Stimulated activated memory B cell treated with anti-CD40 and anti-IgM and Interleukin-4, amounts not matched to agents 10 μg/mL and 1 μg/mL and 100 μg/mL, for 72 hours (primary cell): Measurements from ENCODE around the gene ZFP91.

Experiments used
- ATAC-seq: fragments of 150-1000 bp; cut with Tn5 transposase; 2 replicates; pipeline ENCODE4 v1.10.0; 2021
- H3K27ac Mint-ChIP-seq: one replicate; pipeline ENCODE4 v1.8.0; 2022; ENCODE audit warnings: mild to moderate bottlenecking, mixed read lengths
- H3K27me3 Mint-ChIP-seq: one replicate; pipeline ENCODE4 v1.8.0; 2022; ENCODE audit warnings: mixed read lengths
- H3K36me3 Mint-ChIP-seq: one replicate; pipeline ENCODE4 v1.8.0; 2022; ENCODE audit warnings: mixed read lengths
- H3K4me1 Mint-ChIP-seq: one replicate; pipeline ENCODE4 v1.8.0; 2022; ENCODE audit warnings: mixed read lengths
- H3K4me3 Mint-ChIP-seq: one replicate; pipeline ENCODE4 v1.8.0; 2022; ENCODE audit warnings: mild to moderate bottlenecking, moderate library complexity, mixed read lengths
- H3K9me3 Mint-ChIP-seq: one replicate; pipeline ENCODE4 v1.8.0; 2022; ENCODE audit warnings: mixed read lengths

Gene ZFP91

GRCh38 chr11:58637371-58637770 lies 58.5 kb downstream of the ZFP91 start:
- peaks cover 19% of the 10 kb centered on the region for H3K4me1 Mint-ChIP-seq
- H3K4me3 Mint-ChIP-seq, result no peak overlapping the region
- no peaks in the 10 kb centered on the region for H3K36me3 Mint-ChIP-seq
- no peaks in the 10 kb centered on the region for H3K9me3 Mint-ChIP-seq
- no peaks in the 10 kb centered on the region for H3K27me3 Mint-ChIP-seq
- ATAC-seq, result no peak
- H3K27ac Mint-ChIP-seq, result no peak overlapping the region

- no peak overlapping the region for H3K27ac Mint-ChIP-seq
- H3K4me3 Mint-ChIP-seq, result no peak overlapping the region
- H3K36me3 Mint-ChIP-seq, result peaks cover 3% of the 10 kb centered on the region
- H3K4me1 Mint-ChIP-seq, result peaks cover 19% of the 10 kb centered on the region
- ATAC-seq, result no peak
- peaks cover 2% of the 10 kb centered on the region for H3K9me3 Mint-ChIP-seq
- peaks cover 9% of the 10 kb centered on the region for H3K27me3 Mint-ChIP-seq
Observed at GRCh38 chr11:58639103-58639502, 60.2 kb downstream of the ZFP91 start.

DNA sequence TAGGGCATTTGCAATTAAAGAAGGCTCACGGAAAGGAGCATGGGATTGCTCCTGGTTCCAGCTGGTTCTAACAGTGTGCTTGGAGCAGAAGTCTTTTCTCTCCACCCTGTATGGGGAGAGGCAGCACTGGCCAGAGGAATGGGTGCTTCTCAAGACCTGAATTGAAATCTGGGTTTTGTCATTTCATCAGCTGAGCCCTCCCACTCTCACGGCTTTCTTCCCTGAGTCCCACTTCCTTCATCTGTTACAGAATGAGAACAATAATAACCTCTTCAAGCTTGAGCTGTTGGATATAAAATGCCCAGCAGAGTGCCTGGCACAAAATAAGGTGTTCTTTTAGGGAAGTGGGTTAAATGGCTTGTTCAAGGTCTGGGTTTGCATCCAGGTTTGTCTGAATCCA lies 60.8 kb downstream of the ZFP91 start:
- Mint-ChIP-seq H3K36me3 (peaks cover 8% of the 10 kb centered on the region), H3K27me3 (peaks cover 13% of the 10 kb centered on the region), H3K4me1 (peaks cover 19% of the 10 kb centered on the region), H3K27ac (no peak overlapping the region), H3K4me3 (no peak overlapping the region), H3K9me3 (peaks cover 3% of the 10 kb centered on the region)
- no peak for ATAC-seq

- H3K4me3 Mint-ChIP-seq, result no peak overlapping the region
Observed at GRCh38 chr11:58640386-58641023, 61.6 kb downstream of the ZFP91 start.

DNA sequence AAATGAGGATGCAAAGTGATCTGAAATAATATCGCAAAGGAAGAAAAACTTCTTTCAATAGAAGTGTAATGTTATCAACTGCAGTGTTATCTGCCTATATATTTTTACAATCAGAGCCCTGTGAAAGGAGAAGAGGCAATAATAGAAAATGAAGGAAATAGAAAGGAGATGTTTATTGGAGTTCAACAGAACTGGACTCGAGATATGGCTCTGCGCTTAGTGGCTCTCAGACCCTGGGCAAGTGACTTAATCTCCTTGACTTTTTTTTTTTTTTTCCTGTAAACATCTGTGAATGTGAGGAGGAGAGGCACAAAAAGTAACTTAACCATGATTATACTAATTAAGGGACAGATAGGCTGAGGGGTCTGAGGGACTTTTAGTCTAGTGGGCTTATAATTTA lies 62.5 kb downstream of the ZFP91 start:
- H3K27ac Mint-ChIP-seq, result no peak overlapping the region
- H3K36me3 Mint-ChIP-seq, result peaks cover 8% of the 10 kb centered on the region
- no peak for ATAC-seq
- peaks cover 20% of the 10 kb centered on the region for H3K4me1 Mint-ChIP-seq
- peaks cover 13% of the 10 kb centered on the region for H3K27me3 Mint-ChIP-seq
- no peak overlapping the region for H3K4me3 Mint-ChIP-seq
- H3K9me3 Mint-ChIP-seq, result peaks cover 3% of the 10 kb centered on the region

More at GRCh38 chr11:58640386-58641023, 61.6 kb downstream of the ZFP91 start:
- Mint-ChIP-seq H3K27me3 (peaks cover 13% of the 10 kb centered on the region), H3K4me1 (peaks cover 19% of the 10 kb centered on the region), H3K9me3 (peaks cover 3% of the 10 kb centered on the region), H3K36me3 (peaks cover 8% of the 10 kb centered on the region), H3K27ac (no peak overlapping the region)
- ATAC-seq, result no peak

DNA sequence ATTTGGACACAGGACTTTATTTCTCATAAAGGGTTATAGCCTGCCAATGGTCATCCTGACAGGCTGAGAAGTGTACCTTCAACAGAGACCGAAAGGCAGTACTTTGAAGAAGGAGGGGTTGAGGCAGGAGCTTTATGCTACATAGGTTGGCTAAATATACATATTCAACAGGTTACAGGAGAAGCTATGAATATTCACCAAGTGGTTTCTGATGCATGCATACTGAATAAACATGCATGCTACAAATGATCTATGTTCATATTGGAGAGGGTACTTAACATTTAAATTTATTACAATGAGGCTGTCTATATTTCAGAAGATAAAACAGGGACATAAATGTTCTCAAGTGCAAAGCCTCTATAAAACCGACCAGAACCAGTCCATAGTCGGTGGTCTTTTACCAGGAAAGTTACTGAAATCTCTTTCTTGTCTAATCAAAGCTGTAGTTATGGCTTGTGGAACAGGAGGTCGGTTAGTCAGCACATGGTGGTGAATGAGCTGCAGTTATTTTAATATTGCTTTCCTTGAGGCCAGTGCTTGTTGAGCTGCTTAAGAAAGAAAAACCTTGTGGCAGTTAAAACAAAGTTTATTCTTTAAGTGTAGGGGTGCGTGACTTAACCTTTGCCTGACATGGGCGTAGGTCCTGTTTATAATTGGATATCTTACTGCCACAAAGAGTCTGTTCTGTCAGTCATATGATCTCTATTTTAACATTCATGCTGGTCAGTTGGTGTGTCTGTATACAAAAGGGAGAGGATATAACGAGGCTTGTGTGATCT lies 63.1 kb downstream of the ZFP91 start:
- no peak overlapping the region for H3K27ac Mint-ChIP-seq
- peaks cover 13% of the 10 kb centered on the region for H3K27me3 Mint-ChIP-seq
- H3K4me1 Mint-ChIP-seq, result peaks cover 27% of the 10 kb centered on the region
- H3K36me3 Mint-ChIP-seq, result peaks cover 8% of the 10 kb centered on the region
- H3K4me3 Mint-ChIP-seq, result no peak overlapping the region
- ATAC-seq, result no peak
- peaks cover 3% of the 10 kb centered on the region for H3K9me3 Mint-ChIP-seq

GRCh38 chr11:58645854-58646253 lies 67.0 kb downstream of the ZFP91 start:
- H3K36me3 Mint-ChIP-seq, result peaks cover 8% of the 10 kb centered on the region
- no peak overlapping the region for H3K4me3 Mint-ChIP-seq
- peaks cover 3% of the 10 kb centered on the region for H3K9me3 Mint-ChIP-seq
- no peak overlapping the region for H3K27ac Mint-ChIP-seq
- H3K27me3 Mint-ChIP-seq, result peaks cover 13% of the 10 kb centered on the region
- peaks cover 34% of the 10 kb centered on the region for H3K4me1 Mint-ChIP-seq
- ATAC-seq, result no peak

GRCh38 chr11:58647141-58647699 lies 68.4 kb downstream of the ZFP91 start:
- Mint-ChIP-seq H3K4me3 (peak overlapping the region; percentile 32), H3K9me3 (peaks cover 3% of the 10 kb centered on the region), H3K27ac (peak overlapping the region; percentile 75), H3K36me3 (peaks cover 8% of the 10 kb centered on the region), H3K4me1 (peaks cover 27% of the 10 kb centered on the region), H3K27me3 (peaks cover 13% of the 10 kb centered on the region)
- ATAC-seq, result peak; percentile 96

GRCh38 chr11:58647866-58648265 lies 69.0 kb downstream of the ZFP91 start:
- H3K9me3 Mint-ChIP-seq, result peaks cover 3% of the 10 kb centered on the region
- H3K4me1 Mint-ChIP-seq, result peaks cover 27% of the 10 kb centered on the region
- H3K4me3 Mint-ChIP-seq, result peak overlapping the region; percentile 32
- peak overlapping the region; percentile 75 for H3K27ac Mint-ChIP-seq
- H3K36me3 Mint-ChIP-seq, result peaks cover 8% of the 10 kb centered on the region
- ATAC-seq, result no peak
- peaks cover 13% of the 10 kb centered on the region for H3K27me3 Mint-ChIP-seq

DNA sequence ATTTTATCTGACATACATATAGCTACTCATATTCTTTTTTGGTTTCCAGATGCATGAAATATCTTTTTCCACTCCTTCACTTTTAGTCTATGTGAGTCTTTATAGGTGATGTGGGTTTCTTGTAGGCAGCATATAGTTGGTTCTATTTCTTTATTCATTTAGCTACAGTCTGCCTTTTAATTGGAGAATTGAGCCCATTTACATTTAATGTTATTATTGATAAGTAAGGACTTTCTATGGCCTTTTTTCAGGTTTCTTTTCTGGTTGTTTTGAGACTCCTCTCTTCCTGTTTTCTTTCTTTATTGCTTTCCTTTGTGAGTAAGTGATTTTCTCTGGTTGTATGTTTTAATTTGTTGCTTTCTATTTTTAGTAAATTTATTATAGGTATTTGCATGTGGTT lies 70.8 kb downstream of the ZFP91 start:
- no peaks in the 10 kb centered on the region for H3K27me3 Mint-ChIP-seq
- no peak overlapping the region for H3K4me3 Mint-ChIP-seq
- peaks cover 37% of the 10 kb centered on the region for H3K4me1 Mint-ChIP-seq
- no peak overlapping the region for H3K27ac Mint-ChIP-seq
- ATAC-seq, result no peak
- H3K9me3 Mint-ChIP-seq, result no peaks in the 10 kb centered on the region
- peaks cover under 1% of the 10 kb centered on the region for H3K36me3 Mint-ChIP-seq

DNA sequence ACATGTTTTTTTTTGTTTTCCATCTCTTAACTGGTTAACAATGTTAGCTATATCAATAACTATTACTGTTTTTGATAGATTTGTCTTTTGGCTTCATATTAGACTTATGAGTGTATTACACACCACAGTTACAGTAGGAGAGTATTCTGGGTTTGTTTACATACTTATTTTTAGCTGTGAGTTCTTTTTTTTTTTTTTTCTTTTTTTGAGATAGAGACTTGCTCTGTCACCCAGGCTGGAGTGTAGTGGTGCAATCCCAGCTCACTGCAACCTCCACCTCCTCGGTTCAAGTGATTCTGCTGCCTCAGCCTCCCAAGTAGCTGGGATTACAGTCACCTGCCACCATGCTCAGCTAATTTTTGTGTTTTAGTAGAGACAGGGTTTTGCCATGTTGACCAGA lies 71.6 kb downstream of the ZFP91 start:
- H3K27ac Mint-ChIP-seq, result no peak overlapping the region
- no peaks in the 10 kb centered on the region for H3K36me3 Mint-ChIP-seq
- no peaks in the 10 kb centered on the region for H3K27me3 Mint-ChIP-seq
- peaks cover 37% of the 10 kb centered on the region for H3K4me1 Mint-ChIP-seq
- no peaks in the 10 kb centered on the region for H3K9me3 Mint-ChIP-seq
- no peak overlapping the region for H3K4me3 Mint-ChIP-seq
- ATAC-seq, result no peak

GRCh38 chr11:58652726-58653280 lies 73.9 kb downstream of the ZFP91 start:
- Mint-ChIP-seq H3K4me1 (peaks cover 21% of the 10 kb centered on the region), H3K4me3 (no peak overlapping the region)

DNA sequence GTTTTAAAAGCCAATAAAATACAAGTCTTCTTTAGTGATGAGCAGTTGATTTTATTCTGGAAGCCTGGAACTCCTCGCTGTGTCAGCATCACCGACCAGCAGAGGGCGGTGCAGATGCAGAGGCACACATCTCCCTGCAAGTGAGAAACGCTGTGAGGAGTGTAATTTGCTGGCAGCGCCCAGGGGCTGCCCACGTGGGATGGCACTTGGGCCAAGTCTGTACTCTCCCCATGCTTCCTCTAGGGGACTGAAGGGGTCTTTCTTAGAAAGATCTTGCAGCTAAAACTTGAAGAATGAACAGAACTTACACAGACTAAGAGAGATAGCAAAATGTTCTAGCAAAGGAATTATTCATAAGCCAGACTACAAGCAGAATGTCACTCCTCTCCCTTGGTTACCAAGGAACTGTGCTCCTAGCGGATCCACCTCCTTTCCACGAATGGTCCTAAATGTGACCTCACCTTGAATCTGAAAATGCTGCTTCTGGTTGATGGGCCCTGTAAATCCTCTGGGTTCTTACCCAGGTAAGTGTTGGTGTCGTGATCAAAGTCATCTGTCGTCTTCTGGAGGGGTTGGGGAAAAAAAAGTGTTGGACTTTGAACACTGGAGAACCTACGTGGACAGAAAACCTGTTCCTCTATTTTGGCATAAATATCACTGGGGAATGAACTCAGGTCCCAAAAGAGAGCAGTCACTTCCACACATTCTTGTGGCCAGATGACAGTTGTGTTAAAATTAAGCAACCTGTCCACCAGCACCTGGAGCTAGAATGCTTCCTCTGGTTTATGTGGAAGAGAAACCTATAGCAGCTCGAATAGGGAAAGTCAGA lies 75.4 kb downstream of the ZFP91 start:
- Mint-ChIP-seq H3K9me3 (no peaks in the 10 kb centered on the region), H3K4me3 (no peak overlapping the region), H3K27me3 (no peaks in the 10 kb centered on the region), H3K36me3 (no peaks in the 10 kb centered on the region), H3K27ac (peak overlapping the region; percentile 50), H3K4me1 (peaks cover 11% of the 10 kb centered on the region)
- ATAC-seq, result peak; percentile 92

More at GRCh38 chr11:58652726-58653280, 73.9 kb downstream of the ZFP91 start:
- Mint-ChIP-seq H3K27ac (no peak overlapping the region), H3K27me3 (no peaks in the 10 kb centered on the region), H3K36me3 (no peaks in the 10 kb centered on the region), H3K9me3 (no peaks in the 10 kb centered on the region)
- no peak for ATAC-seq

GRCh38 chr11:58654908-58655296 lies 76.0 kb downstream of the ZFP91 start:
- Mint-ChIP-seq H3K4me1 (peaks cover 11% of the 10 kb centered on the region), H3K27ac (no peak overlapping the region), H3K4me3 (no peak overlapping the region), H3K27me3 (no peaks in the 10 kb centered on the region), H3K9me3 (no peaks in the 10 kb centered on the region), H3K36me3 (no peaks in the 10 kb centered on the region)
- ATAC-seq, result no peak

DNA sequence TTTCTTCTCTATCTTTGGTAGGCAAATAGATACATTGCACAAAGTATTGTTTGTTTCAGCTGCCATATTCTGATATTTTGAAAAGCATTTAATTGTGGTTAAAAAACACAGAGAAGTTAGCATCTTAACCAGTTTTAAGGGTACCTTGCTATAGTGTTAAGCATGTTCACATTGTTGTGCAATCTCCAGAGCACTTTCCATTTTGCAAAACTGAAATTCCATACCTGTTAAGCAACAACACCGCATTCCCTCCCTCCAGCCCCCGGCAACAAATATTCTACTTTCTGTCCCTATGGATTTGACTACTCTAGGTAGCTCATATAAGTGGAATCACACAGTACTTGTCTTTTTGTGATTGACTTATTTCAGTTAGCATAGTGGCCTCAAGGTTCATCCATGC lies 77.5 kb downstream of the ZFP91 start:
- no peak overlapping the region for H3K27ac Mint-ChIP-seq
- H3K4me1 Mint-ChIP-seq, result peaks cover 11% of the 10 kb centered on the region
- no peaks in the 10 kb centered on the region for H3K9me3 Mint-ChIP-seq

More for the DNA sequence above, 77.5 kb downstream of the ZFP91 start:
- no peaks in the 10 kb centered on the region for H3K36me3 Mint-ChIP-seq
- peaks cover 12% of the 10 kb centered on the region for H3K27me3 Mint-ChIP-seq
- no peak for ATAC-seq
- H3K4me3 Mint-ChIP-seq, result no peak overlapping the region
